Stimulated activated CD8-positive, alpha-beta memory T cell treated with anti-CD3 and anti-CD28 coated beads, Interleukin-4, amount 100 ng/mL, for 48 hours (primary cell): Measurements from ENCODE around the gene OLFM3.

Source experiments
- DNase-seq: peaks from one replicate; pipeline ENCODE4 v3.0.0-alpha.2; 2020

Gene OLFM3

DNA sequence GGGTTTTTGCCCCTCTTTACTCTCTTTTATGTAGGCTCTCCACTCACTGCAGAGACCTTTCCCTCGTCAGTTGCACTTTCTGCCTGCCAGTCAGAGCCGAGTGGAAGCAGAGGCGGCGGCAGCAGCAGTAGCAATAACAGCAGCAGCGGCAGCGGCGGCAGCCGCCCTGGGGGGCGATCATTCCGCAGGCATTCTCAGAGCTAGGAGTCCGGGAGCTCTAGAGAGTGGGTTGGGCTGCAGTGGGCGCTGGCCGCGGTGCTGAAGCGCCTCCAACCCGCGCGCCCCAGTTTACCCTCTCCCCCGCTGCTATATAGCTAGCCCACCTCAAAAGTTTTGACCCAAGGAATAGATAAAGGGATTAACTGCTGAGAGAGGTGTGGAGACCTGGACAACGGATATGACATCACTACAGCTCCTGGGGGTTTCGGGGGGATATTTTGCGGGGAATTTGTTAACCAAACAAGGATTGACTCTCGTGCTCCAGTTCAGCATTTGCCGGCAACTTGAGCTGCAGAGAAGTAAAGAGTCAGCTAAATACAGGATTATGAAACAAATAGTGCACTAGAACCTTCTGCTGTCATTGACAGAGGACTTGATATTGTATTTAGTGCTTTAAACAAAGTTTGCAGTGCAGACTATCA is at the start of gene OLFM3:
Gene OLFM3 (minus strand): TSS at position 102 of the 641 bp plus-strand sequence.
- DNase-seq: no peak

DNA sequence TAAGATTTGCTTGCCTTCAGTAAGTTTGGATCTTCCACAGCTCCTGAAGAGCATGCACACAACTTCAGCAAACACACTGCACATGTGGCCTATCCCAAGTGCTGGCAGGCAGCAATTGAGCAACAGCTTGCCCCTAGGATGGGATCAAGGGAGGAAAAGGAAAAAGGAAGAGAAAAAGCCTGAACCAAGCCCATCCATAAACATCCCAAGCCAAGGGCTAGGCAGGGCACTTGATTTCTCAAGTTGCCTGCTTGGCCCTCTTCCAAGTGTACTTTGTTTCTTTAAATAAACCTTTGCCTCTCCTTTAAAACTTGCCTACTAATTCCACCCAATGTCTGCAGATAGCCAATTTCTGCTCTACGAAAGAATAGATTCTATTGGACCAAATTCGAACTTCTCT is 49.0 kb upstream of the OLFM3 start:
- DNase-seq: no peak

DNA sequence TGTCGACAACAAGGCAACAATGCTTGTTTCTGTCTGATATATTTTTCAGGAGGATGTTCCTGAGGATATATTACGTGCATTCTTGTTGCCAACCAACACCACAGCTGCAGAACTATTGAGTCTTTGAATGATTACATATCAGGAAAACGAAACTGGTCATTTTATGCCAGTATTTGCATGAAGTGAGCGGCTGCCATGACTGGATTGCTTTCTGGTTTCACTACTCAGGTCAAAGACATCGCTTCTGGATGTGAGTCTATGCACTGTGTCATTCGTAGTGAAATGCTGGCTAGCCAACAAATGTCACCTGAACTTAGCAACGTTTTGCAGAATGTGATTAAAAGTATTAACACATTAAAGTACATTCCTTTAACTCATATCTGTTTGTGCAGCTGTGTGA is 35.8 kb upstream of the OLFM3 start:
- no peak for DNase-seq

DNA sequence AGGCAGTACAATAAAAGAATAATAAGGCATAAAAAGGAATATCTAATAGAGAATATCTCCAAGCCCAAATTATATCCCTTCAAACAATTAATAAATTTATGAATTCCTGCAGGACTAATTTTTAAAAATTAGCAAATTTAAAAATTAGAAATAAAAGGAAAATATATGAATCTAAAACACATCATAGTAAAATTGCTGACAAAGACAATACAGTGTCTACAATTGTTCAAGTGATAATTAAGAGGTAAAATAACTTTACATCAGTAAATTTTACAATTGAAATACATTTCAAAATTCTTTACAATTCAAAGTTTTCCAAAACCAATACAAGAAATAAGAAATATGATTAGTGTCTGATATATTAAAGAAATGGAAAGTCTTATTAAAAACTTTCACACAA is 22.8 kb upstream of the OLFM3 start:
- DNase-seq: no peak

DNA sequence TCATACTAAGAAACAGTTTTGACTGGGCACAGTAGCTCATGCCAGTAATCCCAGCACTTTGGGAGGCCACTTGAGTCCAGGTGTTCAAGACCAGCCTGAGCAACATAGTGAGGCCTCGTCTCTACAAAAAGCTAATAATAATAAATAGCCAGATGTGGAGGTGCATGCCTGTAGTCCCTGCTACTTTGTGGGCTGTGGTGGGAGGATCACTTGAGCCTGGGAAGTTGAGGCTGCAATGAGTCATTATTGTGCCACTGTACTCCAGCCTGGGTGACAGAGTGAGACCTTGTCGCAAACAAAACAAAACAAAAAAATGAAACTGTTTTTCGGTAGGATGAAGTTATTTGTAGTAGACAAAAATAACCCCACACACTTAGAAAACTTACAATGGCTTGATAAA is 19.0 kb upstream of the OLFM3 start:
- no peak for DNase-seq

DNA sequence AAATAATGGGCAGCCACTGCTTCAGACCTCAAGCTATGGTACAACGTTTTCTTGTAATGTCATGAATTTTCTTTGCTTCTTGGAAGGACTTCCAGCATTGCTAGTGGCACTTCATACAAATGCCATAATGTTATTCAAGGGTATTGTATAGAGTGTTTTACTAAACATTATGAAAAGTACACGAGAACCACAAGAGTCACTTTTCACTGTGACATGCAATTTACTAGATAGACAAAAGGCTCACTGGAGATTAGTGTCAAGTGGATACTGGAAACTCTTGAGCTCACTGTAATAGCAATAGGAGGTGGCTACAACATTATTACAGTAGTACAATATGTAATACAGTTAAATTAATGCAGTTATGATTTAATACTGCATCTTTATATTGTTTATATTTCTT is 5.3 kb upstream of the OLFM3 start:
- DNase-seq: no peak

DNA sequence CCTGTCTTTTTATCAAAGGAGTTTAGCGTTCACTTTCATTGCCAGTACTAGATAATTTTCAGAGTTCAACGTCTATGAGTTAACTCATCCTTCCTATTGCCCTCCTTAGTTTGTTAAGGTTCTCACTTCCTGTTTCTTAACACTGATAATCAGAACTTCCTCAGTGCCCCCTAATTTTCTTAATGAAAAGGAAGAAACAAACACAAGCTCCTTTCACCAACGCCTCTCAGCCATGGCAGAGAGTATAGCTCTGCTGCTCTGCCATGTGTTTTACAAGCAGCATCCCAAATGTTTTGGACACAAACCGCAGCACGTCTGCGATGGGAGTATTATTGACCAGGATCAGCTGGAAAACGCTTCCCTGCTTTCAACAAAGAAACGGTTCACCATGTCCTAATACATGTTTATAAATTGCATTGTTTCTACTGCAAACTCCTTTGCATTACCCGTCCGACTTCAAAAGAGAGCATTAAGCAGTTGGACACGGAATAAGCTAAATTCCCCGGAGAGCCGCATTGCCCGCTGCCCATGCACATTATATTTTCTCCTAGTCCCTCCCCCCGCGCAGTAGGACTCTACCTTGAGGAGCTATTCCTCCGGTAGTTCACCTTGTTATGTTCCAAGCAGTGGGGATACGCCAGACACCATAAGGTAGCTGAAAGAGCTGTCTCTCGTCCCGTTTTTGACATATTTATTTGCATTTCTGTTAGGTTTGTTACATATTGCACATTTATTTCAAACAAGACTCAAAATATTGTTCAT is 561 bp downstream of the OLFM3 start:
- DNase-seq: no peak

DNA sequence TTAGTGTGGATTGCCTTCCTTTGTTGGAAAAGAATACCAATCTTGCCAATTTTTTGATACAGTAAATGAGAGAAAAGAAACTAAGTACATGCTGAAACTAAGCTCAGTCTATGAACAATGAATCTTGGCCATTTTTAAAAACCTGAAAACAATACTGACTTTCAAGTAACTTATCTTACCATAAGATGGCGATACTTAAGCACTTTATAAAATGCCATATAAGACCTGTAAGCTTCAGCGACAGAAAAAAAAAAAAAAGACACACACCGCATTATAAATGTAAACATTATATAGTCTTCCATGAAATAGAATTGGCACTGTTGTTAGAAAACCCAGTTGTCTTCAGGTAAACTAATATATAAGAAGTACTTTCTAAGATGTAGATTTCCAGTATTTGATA is 3.0 kb downstream of the OLFM3 start:
- no peak for DNase-seq

DNA sequence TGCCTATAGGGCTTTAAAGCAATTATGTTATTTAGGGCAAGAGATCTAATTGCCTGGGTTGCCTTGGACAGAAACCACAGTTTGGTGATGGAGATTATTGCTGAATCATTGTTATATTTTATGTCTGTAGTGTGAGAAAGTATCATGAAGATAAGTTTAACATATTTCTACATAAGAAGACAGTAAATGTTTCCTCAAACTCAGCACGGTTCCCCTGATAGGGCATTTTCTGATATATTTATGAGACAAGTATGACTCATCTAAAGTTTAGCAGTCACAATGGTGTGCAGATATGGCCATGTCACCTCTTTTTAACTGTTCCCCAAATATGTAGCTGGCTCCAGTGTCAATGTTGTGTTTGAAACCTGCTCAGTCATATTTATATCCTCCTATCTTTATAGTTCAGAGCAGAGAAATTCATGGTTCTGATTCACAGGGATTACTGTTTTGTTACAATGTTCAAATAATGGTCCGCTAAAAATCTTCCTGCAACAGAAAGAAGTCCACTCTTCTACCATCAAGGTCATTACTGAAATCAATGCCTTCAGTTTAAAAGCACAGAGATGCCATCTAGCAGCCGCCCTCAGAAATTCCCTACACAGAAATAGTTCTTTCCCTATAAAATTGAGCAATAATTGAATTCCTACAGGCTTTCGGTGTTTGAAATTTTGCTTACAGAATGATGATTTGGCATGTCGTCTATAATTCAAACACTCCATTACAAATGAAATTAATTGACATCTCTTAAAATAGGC is 3.7 kb downstream of the OLFM3 start:
- no peak for DNase-seq

DNA sequence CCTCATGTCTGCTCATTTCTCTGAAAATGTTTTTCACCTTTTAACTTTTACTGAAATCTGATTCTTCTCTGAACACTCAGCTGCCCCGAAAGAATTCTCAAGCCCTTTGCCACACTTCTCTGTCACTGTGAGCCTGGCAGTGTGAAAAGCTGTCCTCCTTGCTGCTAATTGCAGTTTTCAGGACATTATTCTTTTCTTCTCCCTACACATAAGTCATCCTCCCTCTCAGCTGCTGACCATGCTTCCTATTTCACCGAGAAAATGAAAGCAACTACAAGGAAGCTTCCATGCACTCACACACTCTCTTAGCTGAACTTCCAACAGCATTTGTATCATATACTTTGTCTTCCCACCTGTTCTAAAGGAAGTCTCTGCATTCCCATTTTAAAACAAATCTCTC is 15.8 kb downstream of the OLFM3 start:
- DNase-seq: no peak

DNA sequence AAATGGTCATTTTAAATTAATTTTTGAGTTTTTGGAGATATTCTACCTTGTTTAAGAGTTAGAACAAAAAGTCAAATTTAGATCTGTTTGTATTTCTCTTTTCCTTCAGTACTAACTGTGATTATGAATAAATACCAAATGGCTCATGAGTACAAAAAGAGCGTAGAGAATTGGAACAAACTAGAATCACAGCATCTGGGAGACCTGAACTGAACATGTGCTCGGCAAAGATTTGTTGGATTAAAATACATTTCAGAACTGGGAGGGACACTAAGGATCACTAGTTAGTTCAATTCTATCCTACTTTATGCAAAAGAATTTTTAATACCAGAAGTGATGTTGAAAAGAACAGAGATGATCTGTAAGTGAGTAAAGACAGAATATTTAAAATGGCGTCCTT is 19.5 kb downstream of the OLFM3 start:
- DNase-seq: no peak

DNA sequence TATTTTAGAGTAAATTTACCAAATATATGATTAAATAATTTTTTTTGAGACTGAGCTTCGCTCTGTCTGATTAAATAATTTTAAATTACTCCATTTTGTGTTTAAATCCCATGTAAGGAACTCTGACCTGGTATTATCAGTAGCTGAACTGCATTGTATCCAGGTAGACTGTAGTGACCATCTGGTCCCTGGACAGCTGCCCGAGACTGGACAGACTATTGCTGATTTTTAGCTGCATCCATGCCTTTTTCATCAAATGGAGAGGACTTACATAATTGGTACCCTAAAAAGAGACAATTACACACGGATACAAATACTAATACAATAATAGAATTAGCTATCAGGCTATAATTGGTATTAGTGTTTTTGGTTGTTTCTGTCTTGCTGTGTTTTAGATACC is 20.6 kb downstream of the OLFM3 start:
- DNase-seq: no peak

DNA sequence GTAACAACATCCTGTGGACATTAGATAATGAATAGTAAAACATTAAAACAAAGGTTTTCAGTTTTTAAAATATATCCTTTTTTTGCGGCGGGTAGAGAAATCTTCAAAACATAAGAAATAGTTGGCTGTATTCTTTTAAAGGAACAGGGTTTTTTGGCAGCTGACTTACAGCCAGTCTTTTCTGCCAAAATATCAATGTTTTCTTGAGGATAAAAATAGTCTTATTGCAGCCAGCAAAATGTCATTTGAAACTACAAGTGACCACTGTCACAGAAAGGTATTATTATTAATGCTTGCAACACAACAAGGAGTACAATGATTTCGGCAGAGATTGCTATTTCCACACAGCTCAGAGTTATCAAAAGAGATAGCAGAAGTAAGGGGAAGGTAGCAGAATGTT is 21.4 kb downstream of the OLFM3 start:
- no peak for DNase-seq

DNA sequence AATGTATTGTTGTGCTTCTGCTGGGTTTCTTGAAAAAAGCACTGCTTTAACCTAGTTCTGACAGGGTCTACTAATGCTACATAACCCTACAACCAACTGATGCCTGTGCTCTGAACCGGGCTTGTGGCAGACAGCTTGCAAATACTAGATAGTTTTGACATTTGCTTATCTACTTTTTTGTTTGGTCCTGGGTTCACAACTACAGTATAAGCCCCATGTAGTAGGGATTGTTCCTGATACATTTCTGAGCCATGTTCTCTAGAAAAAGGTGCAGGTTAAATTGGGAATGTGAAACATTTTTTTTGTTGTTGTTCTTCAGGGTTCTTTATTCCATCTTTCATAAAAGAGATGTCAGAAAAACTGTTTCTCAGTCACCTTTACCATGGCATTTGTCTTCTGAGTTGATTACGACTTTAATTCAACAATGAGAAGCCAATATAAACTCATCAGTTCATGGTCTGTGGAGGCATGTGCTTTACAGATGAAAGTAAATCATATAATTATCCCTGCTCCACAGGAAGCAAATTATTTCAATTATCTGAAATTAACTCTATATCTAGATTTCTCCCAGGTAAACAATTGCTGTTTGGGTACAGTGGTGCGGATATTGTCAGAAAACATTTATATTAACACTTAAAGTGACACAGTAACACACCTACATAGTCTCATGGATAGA is 22.0 kb downstream of the OLFM3 start:
- no peak for DNase-seq

DNA sequence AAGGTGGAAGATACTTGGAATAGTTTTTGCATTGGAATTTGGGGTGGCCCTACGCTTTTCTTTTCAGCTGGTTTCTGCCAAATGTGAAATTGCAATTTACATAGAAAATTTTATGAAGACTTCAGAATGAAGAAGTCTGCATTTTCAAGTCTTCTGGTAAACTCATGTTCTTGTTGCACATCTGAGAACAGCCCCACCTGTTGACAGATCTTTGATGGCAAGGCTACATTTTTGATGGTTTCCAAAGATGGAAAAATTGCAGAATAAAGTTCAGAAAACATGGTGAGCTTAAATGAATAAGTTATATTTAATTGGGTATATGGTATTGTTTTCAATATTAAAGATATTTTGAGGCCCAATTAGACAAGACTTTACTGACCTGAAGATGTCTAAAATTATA is 25.4 kb downstream of the OLFM3 start:
- no peak for DNase-seq

DNA sequence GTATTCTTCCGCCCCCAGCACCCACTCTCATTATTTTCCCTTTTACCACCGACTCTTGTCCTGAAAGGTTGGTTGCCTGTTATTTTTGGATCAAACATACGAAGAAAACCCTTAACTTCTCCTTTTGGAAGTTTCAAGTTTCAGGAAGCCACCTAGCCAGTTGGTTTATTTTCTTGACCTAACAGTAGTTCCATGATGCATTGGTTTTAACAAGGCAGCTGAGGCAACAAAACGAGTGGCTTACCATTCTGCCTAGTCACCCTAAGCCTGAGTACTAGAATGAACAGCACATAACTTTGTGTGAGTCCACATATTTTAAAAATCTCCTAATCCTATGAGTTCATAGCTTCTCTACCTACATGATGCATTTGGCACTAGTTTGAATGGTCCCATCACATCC is 28.9 kb downstream of the OLFM3 start:
- no peak for DNase-seq

DNA sequence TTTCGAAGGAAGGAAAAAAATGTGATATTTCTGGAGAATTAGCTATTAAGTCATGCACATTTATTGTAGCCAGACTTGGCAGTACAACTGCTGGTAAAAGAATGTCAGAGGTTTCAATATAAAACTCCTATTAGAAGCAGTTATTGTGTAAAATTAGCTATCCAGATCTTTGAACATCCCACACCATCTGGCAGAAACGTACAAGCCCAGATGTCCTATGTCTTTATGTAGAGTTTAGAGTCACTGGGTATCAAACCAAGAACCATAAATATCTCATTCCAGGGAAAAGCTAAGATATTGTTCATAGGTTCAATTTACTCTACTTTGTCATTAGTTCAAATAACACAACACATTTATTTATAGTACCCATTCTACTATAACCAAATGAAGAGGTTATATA is 31.4 kb downstream of the OLFM3 start:
- no peak for DNase-seq

DNA sequence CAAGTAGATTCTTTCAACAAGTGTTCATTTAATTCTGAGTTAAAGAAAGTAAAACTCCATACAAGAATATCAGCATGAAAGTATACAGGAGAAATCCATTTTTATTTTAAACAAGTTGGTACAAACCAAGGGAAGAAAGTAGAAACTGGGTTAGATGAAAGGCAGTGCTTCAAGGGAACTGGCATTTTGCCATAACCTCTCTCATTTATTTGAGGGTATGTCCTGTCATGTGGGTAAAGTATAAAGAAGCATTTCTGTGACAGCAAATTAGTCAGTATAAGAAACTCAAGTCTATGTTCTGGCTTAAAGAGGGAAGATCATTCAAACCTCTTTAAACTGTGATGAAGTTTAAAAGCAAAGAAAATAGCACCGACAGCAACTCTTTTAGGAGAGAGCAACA is 32.0 kb downstream of the OLFM3 start:
- DNase-seq: no peak

DNA sequence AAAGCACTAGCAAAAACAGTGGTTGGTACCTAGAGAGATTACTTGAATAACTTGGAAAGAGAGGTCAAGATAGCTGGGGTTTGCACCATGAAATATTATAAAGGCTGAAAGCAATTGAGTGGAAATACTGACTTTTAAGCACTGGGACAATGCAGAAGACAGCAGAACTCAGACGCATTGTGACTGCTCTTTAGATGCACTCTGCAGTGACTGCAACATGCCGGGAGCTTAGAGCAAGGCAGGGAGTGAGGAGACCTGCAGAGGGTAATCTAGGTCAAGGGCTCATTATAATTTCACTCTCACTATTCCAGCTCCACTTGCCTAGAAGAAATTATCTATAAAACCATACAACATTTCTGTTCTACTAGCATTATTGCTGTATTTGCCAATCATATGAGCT is 36.6 kb downstream of the OLFM3 start:
- DNase-seq: no peak

DNA sequence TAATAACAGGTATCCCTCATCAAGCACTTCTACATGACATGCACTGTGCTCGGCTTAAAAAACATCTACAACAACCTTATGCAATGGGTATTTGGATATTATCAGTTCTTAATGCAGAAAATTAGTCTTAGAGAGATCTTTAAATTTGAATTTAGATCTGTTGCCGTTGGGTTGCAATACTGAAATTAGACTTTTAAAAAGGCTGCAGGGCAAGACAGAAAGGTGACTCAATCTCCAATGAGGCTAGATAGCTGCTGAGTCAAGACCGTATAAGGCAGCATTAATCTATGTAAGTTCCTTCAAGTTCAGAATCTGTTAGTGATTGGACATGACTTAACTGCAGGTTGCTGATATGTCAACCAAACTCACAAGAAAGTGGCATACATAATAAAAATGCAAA is 37.3 kb downstream of the OLFM3 start:
- no peak for DNase-seq

DNA sequence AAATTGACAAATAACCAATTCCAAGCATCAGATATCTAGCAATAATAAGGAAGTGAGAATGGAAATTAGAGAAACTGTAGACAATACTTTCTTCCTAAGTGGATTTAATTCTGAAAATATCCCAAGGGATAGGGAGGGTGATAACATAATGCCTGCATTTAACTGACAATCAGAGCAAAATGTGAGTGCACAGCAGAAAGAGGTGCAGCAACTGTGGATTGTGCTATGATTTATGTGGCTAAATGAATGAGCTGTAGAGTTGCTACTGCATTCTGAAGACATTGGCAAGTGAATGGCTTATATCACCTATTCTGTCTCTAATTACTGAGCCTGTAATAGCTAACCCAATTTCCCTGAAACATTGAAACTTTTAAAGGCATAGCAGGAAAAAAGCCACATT is 39.0 kb downstream of the OLFM3 start:
- no peak for DNase-seq

DNA sequence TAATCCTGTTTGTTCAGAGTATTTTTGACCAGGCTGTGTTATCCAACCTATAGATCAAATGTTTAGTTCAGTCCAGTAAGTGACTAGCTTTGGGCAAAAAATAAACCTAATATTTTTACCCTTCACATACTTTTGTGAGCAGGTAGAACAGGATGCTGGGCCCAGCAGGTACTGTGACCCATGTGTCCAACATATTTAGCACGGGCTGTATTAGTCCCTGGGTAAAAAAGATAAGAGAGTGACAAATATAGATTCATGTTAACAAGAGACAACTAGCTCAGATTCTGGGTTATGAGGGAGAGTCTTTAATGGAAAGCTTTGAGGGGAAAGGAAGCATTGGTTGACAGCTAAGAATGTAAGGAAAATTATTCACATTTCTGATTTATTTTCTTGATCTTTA is 43.1 kb downstream of the OLFM3 start:
- no peak for DNase-seq

DNA sequence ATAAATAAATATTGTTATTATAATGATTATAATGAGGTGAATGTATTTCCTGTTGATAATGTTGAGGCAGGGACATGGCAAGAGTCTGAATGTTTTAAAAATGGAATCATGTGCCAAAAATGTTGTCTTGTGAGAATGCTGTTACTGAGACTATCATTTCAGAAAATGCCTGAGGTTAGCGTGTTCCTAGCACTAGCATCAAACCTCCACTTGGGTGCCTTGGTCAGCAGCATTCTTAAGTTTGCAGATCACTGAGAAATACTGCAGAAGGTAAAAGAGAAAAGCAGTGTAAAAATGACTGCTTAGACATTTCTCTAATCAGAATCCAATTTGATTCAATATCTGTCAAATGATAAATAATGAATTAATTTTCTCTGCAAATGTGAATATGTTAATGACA is 50.8 kb downstream of the OLFM3 start:
- DNase-seq: no peak

DNA sequence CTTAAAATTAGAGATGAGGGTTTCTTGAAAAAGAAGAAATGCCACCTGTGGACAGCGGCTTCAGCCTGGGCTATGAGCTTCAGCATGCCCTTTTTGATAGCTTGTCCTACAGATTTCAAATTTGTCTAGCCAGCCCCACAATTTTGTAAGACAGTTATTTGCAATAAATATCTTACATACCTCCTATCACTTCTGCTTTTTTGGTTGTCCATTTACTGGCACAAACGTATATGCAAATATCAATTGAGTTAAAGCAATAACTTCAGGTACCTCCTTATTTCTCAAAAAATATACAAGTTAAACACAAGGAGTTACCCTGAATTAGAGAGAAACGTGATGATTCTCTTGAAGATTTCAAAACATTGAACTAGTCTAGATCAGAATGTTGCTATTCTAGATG is 53.5 kb downstream of the OLFM3 start:
- DNase-seq: no peak
